Duodenal mucosa (tissue), 2 donors: Measurements from ENCODE around the gene MED16.
"Not testable (repeated sequence)": the region's sequence is repeated elsewhere in the genome, so short reads cannot be mapped to it uniquely, and the experiment has no call there.

Experiments used
- H3K27ac ChIP-seq: one replicate; pipeline ENCODE4 v1.7.0; 2013; ENCODE audit warnings: low read depth, low read length
- H3K27me3 ChIP-seq, 2 donors: one replicate each; pipeline ENCODE4 v1.7.0; 2013; ENCODE audit warnings: low read length in 2 of 2, control low read depth in 1 of 2; ENCODE audit not compliant: insufficient read depth in 2 of 2, control insufficient read depth in 1 of 2
- H3K36me3 ChIP-seq, 2 donors: one replicate each; pipeline ENCODE4 v1.7.0; 2013; ENCODE audit warnings: low read length in 2 of 2, control low read depth in 1 of 2; ENCODE audit not compliant: insufficient read depth in 2 of 2, control insufficient read depth in 1 of 2
- H3K4me1 ChIP-seq, 2 donors: one replicate each; pipeline ENCODE4 v1.7.0; 2013; ENCODE audit warnings: low read length in 2 of 2, control low read depth in 1 of 2; ENCODE audit not compliant: insufficient read depth in 2 of 2, control insufficient read depth in 1 of 2
- H3K4me3 ChIP-seq, 2 donors: one replicate each; pipeline ENCODE4 v1.7.0; 2013; ENCODE audit warnings: low read length in 2 of 2, low read depth in 1 of 2
- H3K9ac ChIP-seq, 2 donors: one replicate each; pipeline ENCODE4 v1.7.0; 2013; ENCODE audit warnings: low read length in 2 of 2, low read depth in 1 of 2
- H3K9me3 ChIP-seq, 2 donors: one replicate each; pipeline ENCODE4 v1.7.0; 2013; ENCODE audit warnings: low read length in 2 of 2, control low read depth in 1 of 2; ENCODE audit not compliant: control insufficient read depth in 1 of 2

MED16 gene

DNA sequence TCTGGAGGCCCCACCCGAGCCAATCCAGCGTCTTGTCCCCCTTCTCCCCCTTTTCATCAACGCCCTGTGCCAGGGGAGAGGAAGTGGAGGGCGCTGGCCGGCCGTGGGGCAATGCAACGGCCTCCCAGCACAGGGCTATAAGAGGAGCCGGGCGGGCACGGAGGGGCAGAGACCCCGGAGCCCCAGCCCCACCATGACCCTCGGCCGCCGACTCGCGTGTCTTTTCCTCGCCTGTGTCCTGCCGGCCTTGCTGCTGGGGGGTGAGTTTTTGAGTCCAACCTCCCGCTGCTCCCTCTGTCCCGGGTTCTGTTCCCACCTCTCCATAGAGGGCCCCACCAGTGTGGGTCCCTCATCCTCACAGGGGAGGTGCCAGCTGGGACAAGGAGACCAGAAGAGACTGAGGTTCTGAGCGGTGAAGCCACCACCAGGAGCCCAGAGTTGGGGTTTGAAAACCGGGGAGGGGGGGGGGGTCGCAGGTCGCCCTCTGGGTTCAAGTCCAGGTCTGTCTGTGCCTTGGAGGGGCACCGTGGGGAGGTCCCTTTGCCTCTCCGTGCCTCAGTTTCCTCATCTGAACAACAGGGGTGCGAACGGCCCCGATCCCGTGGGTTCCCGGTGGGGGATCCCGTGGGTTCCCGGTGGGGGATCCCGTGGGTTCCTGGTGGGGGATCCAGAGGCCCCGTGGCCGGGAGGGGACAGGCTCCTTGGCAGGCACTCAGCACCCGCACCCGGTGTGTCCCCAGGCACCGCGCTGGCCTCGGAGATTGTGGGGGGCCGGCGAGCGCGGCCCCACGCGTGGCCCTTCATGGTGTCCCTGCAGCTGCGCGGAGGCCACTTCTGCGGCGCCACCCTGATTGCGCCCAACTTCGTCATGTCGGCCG, 40.6 kb downstream of the MED16 start, which contains the start of gene ELANE:
ELANE (plus strand) TSS at position 168 of the 878 bp plus-strand sequence; CDS start at position 194, 26 bp downstream.
- Histone ChIP-seq H3K36me3 (no peaks in the 10 kb centered on the region), H3K9ac (no peak within 1 kb of the TSS), H3K4me1 (no peaks in the 10 kb centered on the region), H3K9me3 (no peaks in the 10 kb centered on the region), H3K27ac (no peak within 1 kb of the TSS), H3K27me3 (peaks cover 9 to 10% of the 10 kb centered on the region in 2 donors), H3K4me3 (no peak within 1 kb of the TSS)

DNA sequence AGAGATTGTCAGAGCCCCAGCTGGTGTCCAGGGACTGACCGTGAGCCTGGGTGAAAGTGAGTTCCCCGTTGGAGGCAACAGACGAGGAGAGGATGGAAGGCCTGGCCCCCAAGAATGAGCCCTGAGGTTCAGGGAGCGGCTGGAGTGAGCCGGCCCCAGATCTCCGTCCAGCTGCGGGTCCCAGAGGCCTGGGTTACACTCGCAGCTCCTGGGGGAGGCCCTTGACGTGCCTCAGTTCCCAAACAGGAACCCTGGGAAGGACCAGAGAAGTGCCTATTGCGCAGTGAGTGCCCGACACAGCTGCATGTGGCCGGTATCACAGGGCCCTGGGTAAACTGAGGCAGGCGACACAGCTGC, 42.0 kb downstream of the MED16 start:
- no peaks in the 10 kb centered on the region for H3K4me1 ChIP-seq
- no peak overlapping the region for H3K4me3 ChIP-seq
- H3K27me3 ChIP-seq: peaks cover 16 to 20% of the 10 kb centered on the region in 2 donors
- H3K36me3 ChIP-seq: no peaks in the 10 kb centered on the region
- H3K9ac ChIP-seq: no peak overlapping the region
- H3K27ac ChIP-seq: peak overlapping the region; percentile 22
- no peaks in the 10 kb centered on the region for H3K9me3 ChIP-seq

DNA sequence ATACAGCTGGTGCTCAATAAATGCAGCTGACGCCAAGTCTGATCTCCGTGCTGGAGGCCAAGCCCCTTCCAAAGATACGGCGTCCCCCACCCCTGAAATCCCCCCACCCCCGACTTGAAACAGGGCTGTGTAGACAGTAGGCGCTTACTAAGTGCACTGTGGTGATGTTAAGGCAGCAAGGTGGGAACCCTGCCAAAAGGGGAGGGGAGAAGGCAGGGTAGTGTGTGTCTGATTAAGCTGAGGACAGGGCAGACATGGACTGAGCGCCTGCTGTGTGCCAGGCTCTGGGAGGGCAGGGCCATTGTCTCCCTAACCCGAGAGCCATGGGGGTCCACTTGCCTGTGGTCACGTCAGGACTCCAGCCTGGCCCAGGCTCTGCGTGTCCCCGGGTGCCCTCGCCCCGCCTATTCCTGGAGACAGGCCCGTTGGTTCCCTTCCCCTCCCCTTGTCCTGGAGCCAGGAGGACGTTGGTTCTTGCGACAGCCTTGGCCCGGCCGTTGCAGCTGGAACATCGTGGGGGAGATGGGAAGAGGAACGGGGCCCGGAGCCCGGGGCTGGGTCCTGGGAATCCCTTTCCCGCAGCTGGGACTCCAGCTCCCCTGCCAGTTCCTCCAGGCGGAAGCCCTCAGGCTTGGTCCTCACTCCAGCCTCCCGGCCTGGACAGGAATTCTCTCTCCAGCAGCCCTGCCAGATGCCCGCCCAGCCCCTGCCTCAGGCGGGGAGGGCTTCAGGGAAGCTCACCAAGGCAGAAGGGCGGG, 42.6 kb downstream of the MED16 start:
- no peaks in the 10 kb centered on the region for H3K36me3 ChIP-seq
- H3K4me1 ChIP-seq: no peaks in the 10 kb centered on the region
- no peak overlapping the region for H3K4me3 ChIP-seq
- H3K27me3 ChIP-seq: peaks cover 16 to 25% of the 10 kb centered on the region in 2 donors
- H3K9me3 ChIP-seq: no peaks in the 10 kb centered on the region
- no peak overlapping the region for H3K9ac ChIP-seq
- peak overlapping the region; percentile 22 for H3K27ac ChIP-seq

DNA sequence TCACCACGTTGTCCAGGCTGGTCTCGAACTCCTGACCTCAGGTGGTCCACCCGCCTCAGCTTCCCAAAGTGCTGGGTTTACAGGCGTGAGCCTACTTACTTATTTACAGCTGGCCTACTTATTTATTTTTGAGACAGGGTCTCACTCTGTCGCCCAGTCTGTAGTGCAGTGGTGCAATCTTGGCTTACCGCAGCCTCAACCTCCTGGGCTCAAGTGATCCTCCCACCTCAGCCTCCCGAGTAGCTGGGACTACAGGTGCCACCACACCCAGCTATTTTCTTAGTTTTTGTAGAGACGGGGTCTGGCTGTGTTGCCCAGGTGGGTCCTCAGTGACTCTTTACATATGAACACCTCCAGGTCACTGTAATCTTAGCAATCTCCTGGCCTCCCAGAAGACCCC, 43.8 kb downstream of the MED16 start:
- H3K4me3 ChIP-seq, H3K4me1 ChIP-seq, H3K9ac ChIP-seq, H3K36me3 ChIP-seq, H3K9me3 ChIP-seq, H3K27ac ChIP-seq: not testable (repeated sequence)
- peaks cover 16 to 28% of the 10 kb centered on the region in 2 donors for H3K27me3 ChIP-seq

DNA sequence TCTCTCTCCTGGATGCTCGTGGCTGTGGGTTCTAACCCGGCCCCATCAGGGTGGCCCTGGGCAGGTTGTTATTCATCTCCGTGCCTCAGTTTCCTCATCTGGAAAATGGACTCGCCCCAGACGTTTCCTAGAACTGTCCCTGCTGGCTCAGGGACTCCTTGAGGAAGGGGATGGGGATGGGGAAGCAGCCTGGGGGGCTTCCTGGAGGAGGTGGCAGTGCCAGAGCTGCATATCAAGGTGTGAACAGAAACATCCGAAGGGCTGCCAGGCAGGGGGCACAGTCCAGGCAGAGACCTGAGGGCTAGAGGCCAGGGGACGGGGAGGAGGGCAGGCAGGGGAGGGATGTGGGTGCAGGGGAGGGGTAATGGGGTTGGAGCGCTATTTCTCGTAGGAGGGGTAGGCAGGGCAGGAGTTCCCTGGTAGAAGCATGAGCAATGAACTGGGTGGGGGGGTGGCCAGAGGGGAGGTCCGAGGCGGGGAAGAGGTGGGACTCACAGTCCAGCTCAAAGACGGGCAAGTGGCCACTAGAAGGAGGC, 44.5 kb downstream of the MED16 start:
- Histone ChIP-seq H3K4me3 (no peak overlapping the region), H3K36me3 (no peaks in the 10 kb centered on the region), H3K27ac (no peak overlapping the region), H3K4me1 (no peaks in the 10 kb centered on the region), H3K27me3 (peaks cover 16 to 29% of the 10 kb centered on the region in 2 donors), H3K9ac (no peak overlapping the region), H3K9me3 (no peaks in the 10 kb centered on the region)

DNA sequence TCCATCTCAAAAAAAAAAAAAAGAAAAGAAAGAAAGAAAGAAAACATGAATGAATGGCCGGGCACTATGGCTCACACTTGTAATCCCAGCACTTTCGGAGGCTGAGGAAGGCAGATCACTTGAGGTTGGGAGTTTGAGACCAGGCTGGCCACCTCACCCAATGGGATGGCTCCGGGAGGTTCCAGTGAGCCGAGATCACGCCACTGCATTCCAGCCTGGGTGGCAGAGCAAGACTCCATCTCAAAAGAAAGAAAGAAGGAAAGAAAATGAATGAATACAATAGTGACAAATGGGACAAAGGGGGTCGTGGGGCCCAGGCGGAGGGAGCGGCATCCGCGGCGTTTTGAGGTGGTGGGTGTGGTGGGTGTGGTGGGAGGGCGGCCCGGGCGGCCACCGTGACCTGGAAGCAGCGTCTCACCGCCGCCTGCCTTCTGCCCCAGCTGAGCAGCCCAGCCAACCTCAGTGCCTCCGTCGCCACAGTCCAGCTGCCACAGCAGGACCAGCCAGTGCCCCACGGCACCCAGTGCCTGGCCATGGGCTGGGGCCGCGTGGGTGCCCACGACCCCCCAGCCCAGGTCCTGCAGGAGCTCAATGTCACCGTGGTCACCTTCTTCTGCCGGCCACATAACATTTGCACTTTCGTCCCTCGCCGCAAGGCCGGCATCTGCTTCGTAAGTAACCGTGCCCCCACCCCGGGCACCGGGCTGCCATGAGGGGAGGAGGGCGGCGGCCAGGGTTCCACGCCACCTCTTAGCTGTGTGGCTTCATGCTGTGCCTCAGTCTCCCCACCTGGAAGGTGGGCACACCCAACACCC, 47.1 kb downstream of the MED16 start:
- Histone ChIP-seq H3K9ac (no peak overlapping the region), H3K4me1 (no peaks in the 10 kb centered on the region), H3K9me3 (no peaks in the 10 kb centered on the region), H3K36me3 (no peaks in the 10 kb centered on the region), H3K27ac (no peak overlapping the region), H3K27me3 (peaks cover 16 to 36% of the 10 kb centered on the region in 2 donors), H3K4me3 (no peak overlapping the region)

DNA sequence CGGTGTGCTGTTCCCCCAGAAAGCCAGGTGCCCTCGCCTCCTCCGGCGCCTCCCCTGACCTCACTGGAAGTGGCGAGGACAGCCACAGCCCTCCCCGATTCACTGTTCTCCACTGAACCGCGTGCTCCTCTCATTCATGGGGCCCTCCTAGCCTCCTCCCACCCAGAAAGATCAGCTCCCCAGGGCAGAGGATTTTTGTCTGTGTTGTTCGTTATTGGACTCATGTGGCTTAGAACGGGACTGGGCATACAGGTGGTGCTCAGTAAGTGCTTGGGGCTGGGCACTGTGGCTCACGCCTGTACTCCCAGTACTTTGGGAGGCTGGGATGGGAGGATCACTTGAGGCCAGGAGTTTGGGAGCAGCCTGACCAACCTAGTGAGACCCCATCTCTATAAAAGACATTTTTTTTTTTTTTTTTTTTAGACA, 48.4 kb downstream of the MED16 start:
- no peak overlapping the region for H3K4me3 ChIP-seq
- H3K27ac ChIP-seq: no peak overlapping the region
- H3K4me1 ChIP-seq: no peaks in the 10 kb centered on the region
- no peaks in the 10 kb centered on the region for H3K36me3 ChIP-seq
- no peaks in the 10 kb centered on the region for H3K9me3 ChIP-seq
- H3K27me3 ChIP-seq: peaks cover 16 to 33% of the 10 kb centered on the region in 2 donors
- no peak overlapping the region for H3K9ac ChIP-seq

DNA sequence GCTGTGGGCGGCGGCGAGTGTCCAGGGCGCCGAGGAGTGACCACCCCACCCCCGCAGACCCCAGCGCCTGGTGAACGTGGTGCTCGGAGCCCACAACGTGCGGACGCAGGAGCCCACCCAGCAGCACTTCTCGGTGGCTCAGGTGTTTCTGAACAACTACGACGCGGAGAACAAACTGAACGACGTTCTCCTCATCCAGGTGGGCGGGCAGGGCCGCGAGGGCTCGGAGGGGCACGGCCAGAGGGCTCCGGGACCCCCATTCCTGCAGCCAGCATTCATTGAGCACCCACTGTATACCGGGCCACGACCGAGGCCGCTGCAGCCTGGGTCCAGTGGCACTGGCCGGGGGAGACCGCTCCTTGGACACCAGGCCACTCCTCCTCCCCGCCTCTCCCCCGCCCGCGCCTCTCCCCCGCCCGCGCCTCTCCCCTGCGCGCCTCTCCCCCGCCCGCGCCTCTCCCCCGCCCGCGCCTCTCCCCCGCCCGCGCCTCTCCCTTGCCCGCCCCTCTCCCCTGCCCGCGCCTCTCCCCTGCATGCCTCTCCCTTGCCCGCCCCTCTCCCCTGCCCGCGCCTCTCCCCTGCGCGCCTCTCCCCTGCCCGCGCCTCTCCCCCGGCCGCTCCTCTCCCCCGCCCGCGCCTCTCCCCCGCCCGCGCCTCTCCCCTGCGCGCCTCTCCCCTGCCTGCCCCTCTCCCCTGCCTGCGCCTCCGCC, 49.0 kb downstream of the MED16 start:
- no peaks in the 10 kb centered on the region for H3K4me1 ChIP-seq
- H3K9me3 ChIP-seq: no peaks in the 10 kb centered on the region
- no peak overlapping the region for H3K4me3 ChIP-seq
- H3K9ac ChIP-seq: no peak overlapping the region
- no peaks in the 10 kb centered on the region for H3K36me3 ChIP-seq
- no peak overlapping the region for H3K27ac ChIP-seq
- H3K27me3 ChIP-seq: peaks cover 16 to 33% of the 10 kb centered on the region in 2 donors

DNA sequence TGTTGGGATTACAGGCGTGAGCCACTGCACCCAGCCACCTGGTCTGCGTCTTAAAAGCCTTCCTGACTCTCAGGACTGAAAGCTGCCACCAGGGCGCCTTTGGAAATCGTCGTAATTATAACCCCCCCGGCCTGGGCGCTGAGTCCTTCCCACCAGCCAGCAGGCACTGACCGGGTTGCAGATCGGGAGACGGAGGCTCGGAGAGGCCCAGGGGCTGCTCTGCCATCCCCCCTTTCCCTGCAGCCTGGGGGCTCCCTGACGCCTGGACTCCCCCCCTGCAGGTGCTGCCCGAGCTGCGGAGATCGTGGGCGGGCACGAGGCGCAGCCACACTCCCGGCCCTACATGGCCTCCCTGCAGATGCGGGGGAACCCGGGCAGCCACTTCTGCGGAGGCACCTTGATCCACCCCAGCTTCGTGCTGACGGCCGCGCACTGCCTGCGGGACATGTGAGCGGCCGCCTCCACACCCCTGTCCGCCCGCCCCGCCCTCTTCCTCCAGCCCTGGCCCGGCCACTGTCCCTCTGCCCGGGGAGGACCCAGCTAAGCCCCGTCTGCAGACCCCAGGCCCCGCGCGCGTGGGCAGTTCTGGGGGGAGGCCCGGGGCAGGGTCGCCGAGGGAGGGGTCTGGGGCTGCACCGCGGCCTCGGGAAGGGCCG, 49.7 kb downstream of the MED16 start:
- Histone ChIP-seq H3K27me3 (peaks cover 12 to 33% of the 10 kb centered on the region in 2 donors), H3K4me1 (no peaks in the 10 kb centered on the region), H3K9ac (no peak overlapping the region), H3K27ac (no peak overlapping the region), H3K4me3 (no peak overlapping the region), H3K9me3 (no peaks in the 10 kb centered on the region), H3K36me3 (no peaks in the 10 kb centered on the region)
